Measurements from ENCODE around the gene EDN2.

GRCh38 chr1:41502912-41503311 is 18.4 kb upstream of the EDN2 start:
- TF ChIP-seq, protein P1, sequence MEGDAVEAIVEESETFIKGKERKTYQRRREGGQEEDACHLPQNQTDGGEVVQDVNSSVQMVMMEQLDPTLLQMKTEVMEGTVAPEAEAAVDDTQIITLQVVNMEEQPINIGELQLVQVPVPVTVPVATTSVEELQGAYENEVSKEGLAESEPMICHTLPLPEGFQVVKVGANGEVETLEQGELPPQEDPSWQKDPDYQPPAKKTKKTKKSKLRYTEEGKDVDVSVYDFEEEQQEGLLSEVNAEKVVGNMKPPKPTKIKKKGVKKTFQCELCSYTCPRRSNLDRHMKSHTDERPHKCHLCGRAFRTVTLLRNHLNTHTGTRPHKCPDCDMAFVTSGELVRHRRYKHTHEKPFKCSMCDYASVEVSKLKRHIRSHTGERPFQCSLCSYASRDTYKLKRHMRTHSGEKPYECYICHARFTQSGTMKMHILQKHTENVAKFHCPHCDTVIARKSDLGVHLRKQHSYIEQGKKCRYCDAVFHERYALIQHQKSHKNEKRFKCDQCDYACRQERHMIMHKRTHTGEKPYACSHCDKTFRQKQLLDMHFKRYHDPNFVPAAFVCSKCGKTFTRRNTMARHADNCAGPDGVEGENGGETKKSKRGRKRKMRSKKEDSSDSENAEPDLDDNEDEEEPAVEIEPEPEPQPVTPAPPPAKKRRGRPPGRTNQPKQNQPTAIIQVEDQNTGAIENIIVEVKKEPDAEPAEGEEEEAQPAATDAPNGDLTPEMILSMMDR (conservative IDR thresholded peaks at IDR 0.05; ENCODE audit: low read length): no peak
- TF ChIP-seq EZH2phosphoT487 (IDR thresholded peaks at IDR 0.05; ENCODE audit: borderline replicate concordance): no peak
